ENCODE data around the gene RPL36.
A peak's percentile ranks its signal among the peaks of the same experiment; 100 is the strongest.
"Not testable (repeated sequence)": the region's sequence is repeated elsewhere in the genome, so short reads cannot be mapped to it uniquely, and the experiment has no call there.

The RPL36 gene

GRCh38 chr19:5683177-5683886, 6.8 kb upstream of the RPL36 start:
- H3K36me3 ChIP-seq (ENCODE audit: insufficient read depth, low read length): no peaks in the 10 kb centered on the region
- H3K4me3 ChIP-seq (ENCODE audit: low read depth in 1 of 2, low read length in 2 of 2): no peak overlapping the region
- H3K27me3 ChIP-seq (ENCODE audit: control insufficient read depth in 1 of 2, insufficient read depth in 2 of 2, low read length in 2 of 2): no peaks in the 10 kb centered on the region
- peaks cover 16% of the 10 kb centered on the region for H3K4me1 ChIP-seq (ENCODE audit: insufficient read depth, low read length)
- no peak overlapping the region for H3K27ac ChIP-seq (ENCODE audit: low read depth, low read length)
- no peak overlapping the region for H3K9ac ChIP-seq (ENCODE audit: low read length)
- H3K9me3 ChIP-seq (ENCODE audit: low read length): no peaks in the 10 kb centered on the region

- Histone ChIP-seq H3K4me1 (ENCODE audit: insufficient read depth, low read length) (peaks cover 7% of the 10 kb centered on the region), H3K4me3 (ENCODE audit: low read depth in 1 of 2, low read length in 2 of 2) (no peak overlapping the region), H3K9me3 (ENCODE audit: low read length) (no peaks in the 10 kb centered on the region), H3K27ac (ENCODE audit: low read depth, low read length) (no peak overlapping the region), H3K9ac (ENCODE audit: low read length) (no peak overlapping the region), H3K36me3 (ENCODE audit: insufficient read depth, low read length) (no peaks in the 10 kb centered on the region), H3K27me3 (ENCODE audit: control insufficient read depth in 1 of 2, insufficient read depth in 2 of 2, low read length in 2 of 2) (no peaks in the 10 kb centered on the region)
Observed at GRCh38 chr19:5684694-5685430, 5.2 kb upstream of the RPL36 start.

GRCh38 chr19:5686326-5686646, 3.8 kb upstream of the RPL36 start:
- Histone ChIP-seq H3K9ac (ENCODE audit: low read length) (no peak overlapping the region), H3K9me3 (ENCODE audit: low read length) (no peaks in the 10 kb centered on the region), H3K4me3 (ENCODE audit: low read depth in 1 of 2, low read length in 2 of 2) (peak overlapping the region; percentile 61 to 68), H3K27ac (ENCODE audit: low read depth, low read length) (peak overlapping the region; percentile 78), H3K4me1 (ENCODE audit: insufficient read depth, low read length) (peaks cover 7% of the 10 kb centered on the region), H3K36me3 (ENCODE audit: insufficient read depth, low read length) (no peaks in the 10 kb centered on the region), H3K27me3 (ENCODE audit: control insufficient read depth in 1 of 2, insufficient read depth in 2 of 2, low read length in 2 of 2) (no peaks in the 10 kb centered on the region)

- Histone ChIP-seq H3K27ac (ENCODE audit: low read depth, low read length) (peak overlapping the region; percentile 78), H3K9ac (ENCODE audit: low read length) (no peak overlapping the region)
Observed at GRCh38 chr19:5686647-5687359, 3.3 kb upstream of the RPL36 start.

GRCh38 chr19:5687360-5688198, 2.5 kb upstream of the RPL36 start:
- Histone ChIP-seq H3K27ac (ENCODE audit: low read depth, low read length) (peak overlapping the region; percentile 78), H3K9me3 (ENCODE audit: low read length) (no peaks in the 10 kb centered on the region), H3K4me3 (ENCODE audit: low read depth in 1 of 2, low read length in 2 of 2) (peak overlapping the region; percentile 61 to 68), H3K4me1 (ENCODE audit: insufficient read depth, low read length) (peaks cover 11% of the 10 kb centered on the region), H3K36me3 (ENCODE audit: insufficient read depth, low read length) (peaks cover 9% of the 10 kb centered on the region), H3K27me3 (ENCODE audit: control insufficient read depth in 1 of 2, insufficient read depth in 2 of 2, low read length in 2 of 2) (no peaks in the 10 kb centered on the region), H3K9ac (ENCODE audit: low read length) (no peak overlapping the region)

More at GRCh38 chr19:5686647-5687359, 3.3 kb upstream of the RPL36 start:
- Histone ChIP-seq H3K36me3 (ENCODE audit: insufficient read depth, low read length) (peaks cover 1% of the 10 kb centered on the region), H3K4me3 (ENCODE audit: low read depth in 1 of 2, low read length in 2 of 2) (peak overlapping the region; percentile 61 to 68), H3K9me3 (ENCODE audit: low read length) (no peaks in the 10 kb centered on the region), H3K4me1 (ENCODE audit: insufficient read depth, low read length) (peaks cover 5% of the 10 kb centered on the region), H3K27me3 (ENCODE audit: control insufficient read depth in 1 of 2, insufficient read depth in 2 of 2, low read length in 2 of 2) (no peaks in the 10 kb centered on the region)

GRCh38 chr19:5688262-5688881, 1.7 kb upstream of the RPL36 start:
- not testable (repeated sequence) for H3K4me3 ChIP-seq (ENCODE audit: low read depth in 1 of 2, low read length in 2 of 2); H3K9ac ChIP-seq (ENCODE audit: low read length); H3K27me3 ChIP-seq (ENCODE audit: control insufficient read depth in 1 of 2, insufficient read depth in 2 of 2, low read length in 2 of 2); H3K27ac ChIP-seq (ENCODE audit: low read depth, low read length); H3K9me3 ChIP-seq (ENCODE audit: low read length)
- Histone ChIP-seq H3K36me3 (ENCODE audit: insufficient read depth, low read length) (peaks cover 17% of the 10 kb centered on the region), H3K4me1 (ENCODE audit: insufficient read depth, low read length) (peaks cover 11% of the 10 kb centered on the region)

- peaks cover 11% of the 10 kb centered on the region for H3K4me1 ChIP-seq (ENCODE audit: insufficient read depth, low read length)
- peak overlapping the region; percentile 95 to 97 for H3K4me3 ChIP-seq (ENCODE audit: low read depth in 1 of 2, low read length in 2 of 2)
- no peaks in the 10 kb centered on the region for H3K27me3 ChIP-seq (ENCODE audit: control insufficient read depth in 1 of 2, insufficient read depth in 2 of 2, low read length in 2 of 2)
- H3K27ac ChIP-seq (ENCODE audit: low read depth, low read length): peak overlapping the region; percentile 96
- peak overlapping the region; percentile 76 for H3K9ac ChIP-seq (ENCODE audit: low read length)
- H3K9me3 ChIP-seq (ENCODE audit: low read length): no peaks in the 10 kb centered on the region
- H3K36me3 ChIP-seq (ENCODE audit: insufficient read depth, low read length): peaks cover 44% of the 10 kb centered on the region
Observed at GRCh38 chr19:5690955-5691821, 1.1 kb downstream of the RPL36 start.

- no peaks in the 10 kb centered on the region for H3K9me3 ChIP-seq (ENCODE audit: low read length)
- H3K36me3 ChIP-seq (ENCODE audit: insufficient read depth, low read length): peaks cover 51% of the 10 kb centered on the region
- peak overlapping the region; percentile 96 for H3K27ac ChIP-seq (ENCODE audit: low read depth, low read length)
- peak overlapping the region in 1 of 2 donors; percentile 97 for H3K4me3 ChIP-seq (ENCODE audit: low read depth in 1 of 2, low read length in 2 of 2)
- H3K4me1 ChIP-seq (ENCODE audit: insufficient read depth, low read length): peaks cover 11% of the 10 kb centered on the region
- H3K27me3 ChIP-seq (ENCODE audit: control insufficient read depth in 1 of 2, insufficient read depth in 2 of 2, low read length in 2 of 2): no peaks in the 10 kb centered on the region
- H3K9ac ChIP-seq (ENCODE audit: low read length): no peak overlapping the region
Observed at GRCh38 chr19:5691822-5692722, 2.0 kb downstream of the RPL36 start.

GRCh38 chr19:5692723-5693194, 2.7 kb downstream of the RPL36 start:
- H3K4me3 ChIP-seq (ENCODE audit: low read depth in 1 of 2, low read length in 2 of 2): no peak overlapping the region
- no peaks in the 10 kb centered on the region for H3K9me3 ChIP-seq (ENCODE audit: low read length)
- no peak overlapping the region for H3K27ac ChIP-seq (ENCODE audit: low read depth, low read length)
- H3K4me1 ChIP-seq (ENCODE audit: insufficient read depth, low read length): peaks cover 11% of the 10 kb centered on the region
- H3K27me3 ChIP-seq (ENCODE audit: control insufficient read depth in 1 of 2, insufficient read depth in 2 of 2, low read length in 2 of 2): no peaks in the 10 kb centered on the region
- no peak overlapping the region for H3K9ac ChIP-seq (ENCODE audit: low read length)
- peaks cover 52% of the 10 kb centered on the region for H3K36me3 ChIP-seq (ENCODE audit: insufficient read depth, low read length)
